DND-41 (cell line): ENCODE measurements around the gene IL21R.

ENCODE experiments used
- ATAC-seq: fragments of 200-7000 bp; cut with Tn5 transposase; 3 replicates; pipeline ENCODE4 v1.9.1; 2021; ENCODE audit warnings: low read depth; ENCODE audit not compliant: insufficient read depth
- DNase-seq: peaks from one replicate; pipeline ENCODE4 v3.0.0-alpha.2; 2020
- H2AFZ ChIP-seq: 2 replicates; pipeline ENCODE4 v1.6.0; 2012; ENCODE audit warnings: low read depth, low read length
- H3K27ac ChIP-seq: 2 replicates; pipeline ENCODE4 v1.5.1; 2012; ENCODE audit warnings: low read length, inconsistent platforms
- H3K27me3 ChIP-seq: fragments of 200-600 bp; sonication (generic); 2 replicates; pipeline ENCODE4 v1.6.0; 2012; ENCODE audit warnings: low read length, mild to moderate bottlenecking, inconsistent platforms; ENCODE audit not compliant: insufficient read depth, poor library complexity
- H3K36me3 ChIP-seq: 2 replicates; pipeline ENCODE4 v1.5.1; 2012; ENCODE audit warnings: low read length, inconsistent platforms; ENCODE audit not compliant: insufficient read depth
- H3K4me1 ChIP-seq: 2 replicates; pipeline ENCODE4 v1.5.1; 2012; ENCODE audit warnings: mild to moderate bottlenecking, low read length; ENCODE audit not compliant: insufficient read depth
- H3K4me2 ChIP-seq: 2 replicates; pipeline ENCODE4 v1.6.0; 2012; ENCODE audit warnings: mild to moderate bottlenecking, moderate library complexity, low read length, inconsistent platforms; ENCODE audit not compliant: insufficient read depth
- H3K4me3 ChIP-seq, 2 experiments: fragments of 200-600 bp in 1 of 2; shearing (Covaris generic) in 1 of 2; 2 replicates each; pipeline ENCODE4 v1.5.1; 2012 to 2016; ENCODE audit warnings: inconsistent platforms in 2 of 2, low read length in 2 of 2, mild to moderate bottlenecking in 2 of 2, low read depth in 1 of 2, moderate library complexity in 1 of 2
- H3K79me2 ChIP-seq: 2 replicates; pipeline ENCODE4 v1.6.0; 2012; ENCODE audit warnings: low read length, inconsistent platforms; ENCODE audit not compliant: insufficient read depth
- H3K9ac ChIP-seq: 2 replicates; pipeline ENCODE4 v1.6.0; 2012; ENCODE audit warnings: low read depth, mild to moderate bottlenecking, inconsistent platforms, low read length, moderate library complexity
- H3K9me3 ChIP-seq: 2 replicates; pipeline ENCODE4 v1.5.1; 2012; ENCODE audit warnings: low read length, moderate library complexity, mild to moderate bottlenecking, inconsistent platforms; ENCODE audit not compliant: insufficient read depth, severe bottlenecking
- H4K20me1 ChIP-seq: 2 replicates; pipeline ENCODE4 v1.6.0; 2012; ENCODE audit warnings: low read length; ENCODE audit not compliant: insufficient read depth
- EZH2 ChIP-seq: IDR thresholded peaks from 3 replicates; pipeline ENCODE4 v1.6.1; 2012; ENCODE audit warnings: borderline replicate concordance, low read depth, mild to moderate bottlenecking, moderate library complexity, low read length, inconsistent platforms; ENCODE audit not compliant: severe bottlenecking
- TF ChIP-seq, protein P1 (sequence below): IDR thresholded peaks from 2 replicates; pipeline ENCODE4 v1.5.1; 2012; ENCODE audit warnings: borderline replicate concordance, low read length, moderate library complexity, mild to moderate bottlenecking; ENCODE audit not compliant: poor library complexity, severe bottlenecking; ENCODE audit errors: extremely low read depth

IL21R gene

DNA sequence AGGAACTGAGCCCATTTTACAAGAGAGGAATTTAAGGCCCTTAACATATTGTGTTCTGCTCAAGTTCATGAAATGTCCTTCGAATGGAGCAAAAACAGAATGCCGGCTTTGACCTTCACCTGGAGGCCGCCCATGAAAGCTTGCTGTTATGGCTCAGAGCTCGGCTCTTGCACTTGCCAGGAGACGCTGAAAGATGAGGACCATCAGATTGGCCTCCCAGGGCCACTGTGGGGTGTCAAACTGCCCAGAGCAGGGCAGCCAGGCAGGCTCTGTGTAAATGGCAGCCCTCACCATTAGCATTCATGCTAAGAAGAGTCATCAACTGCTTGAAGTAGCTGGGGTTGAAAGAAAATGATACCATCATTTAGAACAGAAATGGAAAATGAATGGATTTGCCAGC lies 39.3 kb downstream of the IL21R start:
- no peaks in the 10 kb centered on the region for H4K20me1 ChIP-seq
- H3K9me3 ChIP-seq: peaks cover 6% of the 10 kb centered on the region
- no peaks in the 10 kb centered on the region for H3K27me3 ChIP-seq
- DNase-seq: no peak
- H3K9ac ChIP-seq: no peak overlapping the region
- no peak overlapping the region for H3K4me3 ChIP-seq
- ATAC-seq: no peak
- peaks cover 9% of the 10 kb centered on the region for H3K4me1 ChIP-seq
- TF ChIP-seq, protein P1, sequence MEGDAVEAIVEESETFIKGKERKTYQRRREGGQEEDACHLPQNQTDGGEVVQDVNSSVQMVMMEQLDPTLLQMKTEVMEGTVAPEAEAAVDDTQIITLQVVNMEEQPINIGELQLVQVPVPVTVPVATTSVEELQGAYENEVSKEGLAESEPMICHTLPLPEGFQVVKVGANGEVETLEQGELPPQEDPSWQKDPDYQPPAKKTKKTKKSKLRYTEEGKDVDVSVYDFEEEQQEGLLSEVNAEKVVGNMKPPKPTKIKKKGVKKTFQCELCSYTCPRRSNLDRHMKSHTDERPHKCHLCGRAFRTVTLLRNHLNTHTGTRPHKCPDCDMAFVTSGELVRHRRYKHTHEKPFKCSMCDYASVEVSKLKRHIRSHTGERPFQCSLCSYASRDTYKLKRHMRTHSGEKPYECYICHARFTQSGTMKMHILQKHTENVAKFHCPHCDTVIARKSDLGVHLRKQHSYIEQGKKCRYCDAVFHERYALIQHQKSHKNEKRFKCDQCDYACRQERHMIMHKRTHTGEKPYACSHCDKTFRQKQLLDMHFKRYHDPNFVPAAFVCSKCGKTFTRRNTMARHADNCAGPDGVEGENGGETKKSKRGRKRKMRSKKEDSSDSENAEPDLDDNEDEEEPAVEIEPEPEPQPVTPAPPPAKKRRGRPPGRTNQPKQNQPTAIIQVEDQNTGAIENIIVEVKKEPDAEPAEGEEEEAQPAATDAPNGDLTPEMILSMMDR: no peak
- no peak for TF ChIP-seq EZH2
- no peak overlapping the region for H3K27ac ChIP-seq
- H2AFZ ChIP-seq: no peak overlapping the region
- H3K79me2 ChIP-seq: no peaks in the 10 kb centered on the region
- H3K36me3 ChIP-seq: no peaks in the 10 kb centered on the region
- no peak overlapping the region for H3K4me2 ChIP-seq

DNA sequence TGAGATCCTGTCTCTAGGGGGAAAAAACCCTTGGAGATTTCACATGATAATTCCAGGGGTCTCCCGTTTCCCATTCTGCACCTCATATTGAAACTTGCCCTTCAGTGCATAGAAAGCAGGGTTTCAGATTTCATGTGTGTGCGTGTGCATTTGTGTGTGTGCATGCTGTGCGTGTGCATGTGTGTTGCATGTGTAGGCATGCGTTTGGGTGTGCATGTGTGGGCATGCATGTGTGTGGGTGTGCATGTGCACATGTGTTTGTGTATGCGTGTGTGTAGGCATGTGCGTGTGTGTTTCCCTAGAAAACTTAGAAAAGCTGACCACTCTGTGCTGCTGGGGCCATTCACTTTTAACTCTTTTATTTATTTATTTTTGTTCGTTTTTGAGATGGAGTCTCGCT lies 40.0 kb downstream of the IL21R start:
- Histone ChIP-seq H3K36me3 (no peaks in the 10 kb centered on the region), H3K27ac (no peak overlapping the region), H3K79me2 (no peaks in the 10 kb centered on the region), H3K4me1 (peaks cover 16% of the 10 kb centered on the region), H3K9ac (no peak overlapping the region), H3K4me3 (no peak overlapping the region), H2AFZ (no peak overlapping the region), H3K27me3 (no peaks in the 10 kb centered on the region), H3K4me2 (no peak overlapping the region), H4K20me1 (no peaks in the 10 kb centered on the region), H3K9me3 (peaks cover 6% of the 10 kb centered on the region)
- DNase-seq (no peak), ATAC-seq (no peak)
- TF ChIP-seq EZH2: no peak
- TF ChIP-seq, protein P1: no peak

DNA sequence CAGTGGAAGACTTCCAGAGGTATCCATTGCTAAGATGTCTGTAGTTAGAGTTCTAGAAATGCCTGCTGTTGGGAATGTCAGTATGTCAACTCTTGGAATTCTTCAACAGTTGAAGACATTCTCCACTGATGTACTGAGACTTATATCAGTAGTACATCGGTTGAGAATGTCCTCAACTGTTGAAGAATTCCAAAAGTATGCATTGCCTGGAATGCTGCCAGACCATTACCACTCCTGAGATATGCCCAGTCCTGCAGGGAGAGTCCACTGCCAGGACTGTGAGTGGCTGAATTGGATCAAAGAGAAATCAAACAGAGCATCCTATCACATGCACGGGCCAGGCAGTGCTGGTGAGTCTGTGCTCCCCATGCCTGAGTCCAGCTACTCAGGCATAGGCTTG lies 42.0 kb downstream of the IL21R start:
- H4K20me1 ChIP-seq: no peaks in the 10 kb centered on the region
- H3K9ac ChIP-seq: no peak overlapping the region
- peaks cover 18% of the 10 kb centered on the region for H3K4me1 ChIP-seq
- H3K79me2 ChIP-seq: no peaks in the 10 kb centered on the region
- ATAC-seq (no peak), DNase-seq (no peak)
- H3K36me3 ChIP-seq: no peaks in the 10 kb centered on the region
- H3K27ac ChIP-seq: no peak overlapping the region
- H3K27me3 ChIP-seq: no peaks in the 10 kb centered on the region
- no peak overlapping the region for H2AFZ ChIP-seq
- H3K4me3 ChIP-seq: no peak overlapping the region
- peaks cover 6% of the 10 kb centered on the region for H3K9me3 ChIP-seq
- TF ChIP-seq, protein P1: no peak
- TF ChIP-seq EZH2: no peak
- no peak overlapping the region for H3K4me2 ChIP-seq

- Histone ChIP-seq H3K9ac (no peak overlapping the region), H3K27ac (no peak overlapping the region), H3K27me3 (no peaks in the 10 kb centered on the region), H3K79me2 (no peaks in the 10 kb centered on the region), H3K4me3 (no peak overlapping the region), H4K20me1 (no peaks in the 10 kb centered on the region), H3K4me2 (no peak overlapping the region), H3K4me1 (peaks cover 18% of the 10 kb centered on the region), H3K36me3 (no peaks in the 10 kb centered on the region), H2AFZ (no peak overlapping the region), H3K9me3 (peaks cover 6% of the 10 kb centered on the region)
- DNase-seq (no peak), ATAC-seq (no peak)
- no peak for TF ChIP-seq EZH2
- TF ChIP-seq, protein P1: no peak
Observed at GRCh38 chr16:27444470-27444869, 42.5 kb downstream of the IL21R start.
